Peyer's patch (tissue), 4 donors: Measurements from ENCODE around the gene PDCD1.

Experiments
- CTCF ChIP-seq, 6 experiments: fragments of 450-650 bp in 4 of 6; fragments of 200-600 bp in 2 of 6; sonication (generic) in 1 of 6; IDR thresholded peaks; one replicate each; pipeline ENCODE4 v1.5.1; 2017 to 2019; ENCODE audit warnings: antibody characterized with exemption in 6 of 6, mild to moderate bottlenecking in 3 of 6, moderate library complexity in 1 of 6
- POLR2A ChIP-seq, 2 donors: fragments of 450-650 bp; IDR thresholded peaks; one replicate each; pipeline ENCODE4 v1.5.1; 2017; ENCODE audit warnings: antibody characterized with exemption in 2 of 2, mild to moderate bottlenecking in 2 of 2, moderate library complexity in 2 of 2

GRCh38 chr2:241836292-241836691 lies 22.4 kb downstream of the PDCD1 start:
- TF ChIP-seq CTCF (IDR thresholded peaks at IDR 0.05) (peak in 1 of 6 experiments; percentile 16), POLR2A (IDR thresholded peaks at IDR 0.05) (no peak)
